ENCODE data around the gene HECW1. TPM values are rescaled to one million over a fixed set of nuclear protein-coding genes. Genes with fewer than 3 reads are reported as not detected.

HECW1 gene
- total and polyA plus RNA-seq, 2 of the 8 experiments (the other 6 are each of a cell fraction or from before 2014, with no cell fraction given) = 2.9 to 12.7 TPM

- Histone ChIP-seq H3K14ac (ENCODE audit: insufficient read length) (no peak overlapping the region), H3K79me2 (ENCODE audit: control insufficient read depth in 1 of 2, insufficient read depth in 2 of 2, low read length in 2 of 2) (no peaks in the 10 kb centered on the region), H4K5ac (ENCODE audit: insufficient read length, low read depth, low read length) (no peak overlapping the region), H3K4me2 (ENCODE audit: insufficient read depth in 1 of 2, low read depth in 2 of 2, low read length in 2 of 2) (no peak overlapping the region), H3K36me3 (ENCODE audit: control insufficient read depth in 2 of 4, insufficient read depth in 4 of 4, low read length in 3 of 4) (no peaks in the 10 kb centered on the region), H3K4me1 (replicated peaks in 1 of 4; ENCODE audit: control insufficient read depth in 3 of 4, insufficient read depth in 4 of 4, low read length in 3 of 4) (peaks cover 0 to 3% (median under 1%) of the 10 kb centered on the region in 4 experiments; a peak in 1 of 7 replicates), H3K27me3 (replicated peaks in 1 of 4; ENCODE audit: control insufficient read depth in 3 of 4, extremely low read depth in 1 of 4, insufficient read depth in 3 of 4, low read length in 3 of 4) (no peaks in the 10 kb centered on the region), H3K23ac (ENCODE audit: insufficient read length) (no peak overlapping the region), H2BK15ac (ENCODE audit: low read length) (no peak overlapping the region), H3K79me1 (ENCODE audit: low read depth, low read length) (no peaks in the 10 kb centered on the region), H2BK20ac (ENCODE audit: low read length) (no peak overlapping the region), H3K18ac (ENCODE audit: extremely low read depth, low read length) (no peak overlapping the region), H3K4me3 (ENCODE audit: extremely low read depth in 1 of 4, insufficient read depth in 2 of 4, low read depth in 3 of 4, low read length in 4 of 4) (no peak overlapping the region), H2BK5ac (ENCODE audit: low read depth, low read length) (no peak overlapping the region), H3K56ac (replicated peaks; ENCODE audit: insufficient read length, low read depth, low read length) (no peak overlapping the region), H2BK12ac (ENCODE audit: low read depth, low read length) (no peak overlapping the region), H3K23me2 (ENCODE audit: low read depth, low read length) (no peaks in the 10 kb centered on the region), H2AK5ac (ENCODE audit: low read depth, low read length) (no peak overlapping the region), H3K9me3 (ENCODE audit: insufficient read depth in 2 of 2, low read depth in 1 of 2, low read length in 1 of 2) (no peaks in the 10 kb centered on the region), H2BK120ac (replicated peaks; ENCODE audit: low read depth, low read length) (no peak overlapping the region), H2AFZ (ENCODE audit: low read length) (no peak overlapping the region), H4K91ac (replicated peaks; ENCODE audit: insufficient read length, low read length) (no peak overlapping the region), H3K4ac (replicated peaks; ENCODE audit: insufficient read length, low read depth, low read length) (no peak overlapping the region), H4K20me1 (replicated peaks in 1 of 2; ENCODE audit: control insufficient read depth in 1 of 2, insufficient read depth in 2 of 2, low read length in 2 of 2) (no peaks in the 10 kb centered on the region), H3K27ac (ENCODE audit: low read depth, low read length) (no peak overlapping the region), H3K9ac (replicated peaks in 1 of 4; ENCODE audit: extremely low read depth in 1 of 4, low read depth in 3 of 4, low read length in 3 of 4) (no peak overlapping the region), H4K8ac (ENCODE audit: extremely low read depth, insufficient read depth, low read length) (no peak overlapping the region)
- ChIA-PET CTCF (ENCODE audit: partially characterized antibody) (no interaction called here), POLR2A (ENCODE audit: partially characterized antibody) (no interaction called here)
- no peak for FAIRE-seq
- WGBS, 2 experiments (ENCODE audit: extremely low coverage in 1 of 2, insufficient coverage in 1 of 2, insufficient read length in 1 of 2, insufficient replicate concordance in 2 of 2, low coverage in 1 of 2, low lambda C conversion rate in 2 of 2, missing lambda C conversion rate in 1 of 2) = 99% methylated on average over 3 of the region's 3 CpGs; no CpG with 5 or more reads in 1 of the 2 experiments
- no peak for DNase-seq (ENCODE audit: low read depth in 1 of 2, low spot score in 2 of 2)
- TF ChIP-seq EZH2 (IDR thresholded peaks at IDR 0.05; ENCODE audit: low read depth, low read length, severe bottlenecking) (no peak), CTCF (IDR thresholded peaks at IDR 0.05; ENCODE audit: control extremely low read depth in 1 of 3, insufficient read depth in 1 of 3, low read depth in 1 of 3, low read length in 3 of 3) (no peak), EP300 (IDR thresholded peaks at IDR 0.05; ENCODE audit: borderline replicate concordance in 1 of 2, low read depth in 2 of 2, low read length in 2 of 2) (no peak), FOSL1 (IDR thresholded peaks at IDR 0.05; ENCODE audit: insufficient read depth, low read depth, low read length) (no peak), CTBP2 (IDR thresholded peaks at IDR 0.05; ENCODE audit: borderline replicate concordance, insufficient read depth, insufficient read length, low read length) (no peak), NANOG (IDR thresholded peaks at IDR 0.05; ENCODE audit: insufficient read depth, low read depth, low read length, poor library complexity, severe bottlenecking) (no peak)
These were observed 463.8 kb downstream of the HECW1 start for GRCh38 chr7:43576241-43576640.

Measured in H1 (cell line).